ENCODE data around the gene HSPA8. TPM values are rescaled to one million over a fixed set of nuclear protein-coding genes. Genes with fewer than 3 reads are reported as not detected.
A peak's percentile ranks its signal among the peaks of the same experiment; 100 is the strongest.

The HSPA8 gene
- total and polyA plus RNA-seq, 10 of the 15 experiments (the other 5 are each of a cell fraction or from before 2014, with no cell fraction given), result 1,190 to 3,205 (median 2,045) TPM

DNA sequence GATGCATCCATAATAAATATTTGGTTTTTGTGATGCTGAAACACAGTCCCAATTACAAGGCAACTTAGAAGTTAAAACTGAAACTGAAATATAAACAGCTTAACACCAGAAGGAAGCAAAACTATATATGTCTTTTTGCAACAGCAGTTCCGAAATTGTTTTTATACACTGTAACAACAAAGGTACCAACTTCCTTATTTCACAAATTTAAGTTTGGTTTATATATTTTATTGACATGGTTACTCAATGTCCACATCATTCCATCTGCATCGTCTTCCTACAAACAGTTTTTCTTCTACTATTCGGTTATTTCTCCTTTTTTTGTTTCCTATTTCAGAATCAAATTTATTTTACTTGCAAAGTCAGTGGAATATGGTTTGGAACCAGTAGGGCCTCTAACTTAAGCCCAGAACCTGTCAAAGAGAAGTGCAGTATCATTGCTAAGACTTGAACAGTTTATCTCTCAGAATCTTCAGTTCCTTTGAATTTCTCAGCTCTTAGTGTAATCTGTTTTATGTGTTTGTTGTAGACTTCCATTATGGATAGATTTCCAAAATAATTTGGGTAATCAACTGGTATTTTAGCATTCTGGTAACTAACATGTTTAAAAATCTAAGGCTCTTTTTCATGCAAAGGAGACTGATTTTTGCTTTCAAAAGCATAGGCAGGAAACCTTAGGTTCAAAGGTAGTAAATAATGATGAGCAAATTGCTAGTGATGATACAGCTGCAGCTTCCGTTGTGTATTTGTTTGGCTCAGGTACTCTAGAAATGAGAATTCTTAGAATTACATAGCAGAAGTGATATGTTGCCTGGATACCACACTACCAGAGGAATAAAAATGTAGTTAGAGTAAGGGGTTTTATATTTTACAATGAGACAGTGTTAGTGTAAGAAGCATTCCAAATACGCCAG lies 8.2 kb upstream of the HSPA8 start (continued):
- TF ChIP-seq, protein P1, sequence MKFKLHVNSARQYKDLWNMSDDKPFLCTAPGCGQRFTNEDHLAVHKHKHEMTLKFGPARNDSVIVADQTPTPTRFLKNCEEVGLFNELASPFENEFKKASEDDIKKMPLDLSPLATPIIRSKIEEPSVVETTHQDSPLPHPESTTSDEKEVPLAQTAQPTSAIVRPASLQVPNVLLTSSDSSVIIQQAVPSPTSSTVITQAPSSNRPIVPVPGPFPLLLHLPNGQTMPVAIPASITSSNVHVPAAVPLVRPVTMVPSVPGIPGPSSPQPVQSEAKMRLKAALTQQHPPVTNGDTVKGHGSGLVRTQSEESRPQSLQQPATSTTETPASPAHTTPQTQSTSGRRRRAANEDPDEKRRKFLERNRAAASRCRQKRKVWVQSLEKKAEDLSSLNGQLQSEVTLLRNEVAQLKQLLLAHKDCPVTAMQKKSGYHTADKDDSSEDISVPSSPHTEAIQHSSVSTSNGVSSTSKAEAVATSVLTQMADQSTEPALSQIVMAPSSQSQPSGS (IDR thresholded peaks at IDR 0.05; ENCODE audit: low read length), result no peak; the same call in 1 of the 2 replicates
- TF ChIP-seq TAF1 (IDR thresholded peaks at IDR 0.05; ENCODE audit: borderline replicate concordance, low read depth, low read length) (no peak), TCF12 (IDR thresholded peaks at IDR 0.05; ENCODE audit: low read depth, low read length) (no peak), ZNF274 (IDR thresholded peaks at IDR 0.05; ENCODE audit: insufficient read depth, insufficient read length) (no peak), ZNF207 (IDR thresholded peaks at IDR 0.05; ENCODE audit: borderline replicate concordance) (no peak), PKNOX1 (IDR thresholded peaks at IDR 0.05) (no peak), HDGF (IDR thresholded peaks at IDR 0.05) (no peak), NFIC (IDR thresholded peaks at IDR 0.05; ENCODE audit: low read depth, low read length) (peak; percentile 58), ZBTB4 (CRISPR knock-in tag; IDR thresholded peaks at IDR 0.05) (no peak), POLR2AphosphoS5 (IDR thresholded peaks at IDR 0.05; ENCODE audit: low read length) (no peak), POLR2AphosphoS2 (IDR thresholded peaks at IDR 0.05; ENCODE audit: low read depth, low read length) (no peak), WRNIP1 (IDR thresholded peaks at IDR 0.05; ENCODE audit: borderline replicate concordance, low read depth, low read length) (no peak), IKZF2 (IDR thresholded peaks at IDR 0.05) (peak in 1 of 2 experiments; percentile 20; a peak in 1 of 4 replicates), RCOR1 (conservative IDR thresholded peaks at IDR 0.05; ENCODE audit: low read depth, low read length) (no peak), KLF5 (IDR thresholded peaks at IDR 0.05; ENCODE audit: partially characterized antibody) (no peak), PML (IDR thresholded peaks at IDR 0.05; ENCODE audit: low read length) (no peak)

Data from GM12878 (cell line).